Measurements from ENCODE around the gene NTHL1.
"Not testable (repeated sequence)": the region's sequence is repeated elsewhere in the genome, so short reads cannot be mapped to it uniquely, and the experiment has no call there.

The NTHL1 gene

DNA sequence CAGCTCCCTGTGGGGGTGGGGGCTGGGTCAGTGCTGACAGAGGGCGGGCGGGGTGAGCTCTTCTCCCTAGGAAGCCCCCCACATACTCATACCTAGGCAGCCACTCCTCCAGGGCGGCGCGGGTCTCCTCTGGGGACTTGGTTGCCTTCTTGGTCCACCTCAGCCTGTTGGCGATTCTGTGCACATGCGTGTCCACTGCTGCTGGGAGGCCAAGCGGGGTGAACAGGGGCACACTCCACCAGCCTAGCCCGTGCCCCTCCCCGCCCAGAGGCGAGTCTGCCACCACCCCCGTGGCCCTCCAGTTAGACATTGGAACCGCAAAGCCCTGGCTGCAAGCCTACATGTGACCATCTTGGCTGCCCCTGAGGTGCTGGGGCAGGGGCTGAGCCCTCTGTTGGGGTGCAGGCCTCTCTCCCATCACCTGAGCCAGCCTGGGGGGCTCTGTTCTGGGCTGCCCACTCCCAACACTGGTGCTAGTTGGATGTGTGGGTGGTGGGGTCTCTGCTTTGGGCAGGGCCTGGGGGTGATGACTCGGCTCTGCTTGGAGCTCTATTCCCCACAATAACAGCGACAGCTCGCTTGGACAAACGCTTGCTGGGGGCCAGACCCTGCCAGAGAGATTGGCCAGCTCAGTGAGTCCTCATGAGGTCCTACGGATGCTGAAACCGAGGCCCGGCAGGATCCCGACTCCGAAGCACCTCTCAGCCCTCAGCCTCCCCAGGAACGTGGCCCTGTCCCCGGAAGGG, 7.4 kb downstream of the NTHL1 start:
- DNase-seq = no peak

DNA sequence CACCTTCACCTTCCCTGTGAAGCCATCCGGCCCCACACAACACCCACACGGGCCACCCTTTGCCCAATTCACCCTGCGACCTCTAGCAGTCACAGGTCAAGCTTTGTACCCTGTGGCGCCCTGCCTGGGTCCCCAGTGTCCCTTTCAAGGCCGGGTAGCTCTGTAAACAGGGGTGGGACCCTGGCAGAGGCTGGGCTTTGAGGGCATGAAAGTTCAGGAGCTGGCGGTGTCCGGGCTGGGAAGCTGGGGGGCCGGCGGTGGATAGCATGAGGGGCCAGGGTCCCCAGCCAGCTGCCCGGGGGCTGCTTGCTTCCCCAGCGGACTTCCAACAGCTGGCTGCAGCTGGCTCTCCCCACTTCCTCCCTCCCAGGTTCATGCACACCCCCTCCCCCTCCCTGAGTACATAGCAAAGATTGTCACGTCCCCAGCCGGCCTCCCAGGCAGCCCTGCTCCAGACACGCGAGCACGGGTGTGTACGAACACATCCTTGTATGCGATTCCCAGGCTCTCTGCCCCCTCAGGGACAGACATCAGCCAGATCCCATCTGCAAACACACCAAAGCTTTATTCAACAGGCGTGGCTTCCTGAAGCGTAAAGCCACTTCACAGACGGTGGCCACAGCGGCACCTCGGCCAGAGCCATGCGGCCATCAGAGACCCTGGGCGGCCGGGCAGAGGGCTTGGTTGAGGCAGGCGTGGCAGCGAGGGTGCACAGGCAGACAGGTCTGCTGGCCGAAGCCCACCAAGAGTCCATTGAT, 8.2 kb downstream of the NTHL1 start:
- DNase-seq = no peak

DNA sequence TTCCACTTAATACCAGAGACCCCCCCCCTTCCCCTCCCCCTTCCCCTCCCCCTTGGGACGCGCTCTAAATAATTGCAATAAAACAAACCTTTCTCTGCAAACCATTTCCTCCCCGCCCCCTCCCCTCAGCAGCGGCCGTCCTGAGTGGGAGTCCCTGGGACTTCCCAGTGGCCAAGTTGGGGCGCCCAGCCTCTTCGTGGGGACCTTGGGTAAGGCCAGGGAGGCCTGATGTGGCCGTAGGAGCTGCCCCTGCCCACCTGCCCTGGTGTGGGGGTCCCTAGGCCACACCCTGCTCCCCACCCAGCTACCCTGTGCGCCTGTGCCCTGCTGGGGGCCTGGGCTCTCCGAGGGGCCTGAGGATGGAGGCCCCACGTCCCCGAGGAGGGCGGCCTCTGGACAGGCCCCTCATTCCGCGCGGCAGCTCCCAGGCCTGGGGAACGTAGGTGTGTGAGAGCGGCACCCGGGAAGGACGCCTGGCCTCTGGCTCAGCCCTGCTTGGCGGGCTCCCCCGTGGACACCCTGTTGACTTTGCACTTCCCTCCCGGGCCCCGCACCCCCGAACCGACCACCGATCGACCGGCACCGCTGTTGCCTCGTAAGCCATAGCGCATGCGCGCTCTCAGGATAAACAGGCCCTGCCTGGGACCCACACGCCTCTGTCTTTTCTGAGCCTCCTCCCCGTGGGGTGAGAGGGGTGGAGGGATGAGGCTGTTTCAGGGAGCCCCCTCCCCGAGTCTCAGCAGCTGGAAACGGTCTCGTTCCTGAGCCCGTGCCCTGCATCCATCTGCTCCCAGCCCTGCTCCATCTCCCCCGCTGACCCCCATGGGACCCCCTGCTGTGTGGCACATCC, 9.0 kb downstream of the NTHL1 start:
- DNase-seq = no peak

DNA sequence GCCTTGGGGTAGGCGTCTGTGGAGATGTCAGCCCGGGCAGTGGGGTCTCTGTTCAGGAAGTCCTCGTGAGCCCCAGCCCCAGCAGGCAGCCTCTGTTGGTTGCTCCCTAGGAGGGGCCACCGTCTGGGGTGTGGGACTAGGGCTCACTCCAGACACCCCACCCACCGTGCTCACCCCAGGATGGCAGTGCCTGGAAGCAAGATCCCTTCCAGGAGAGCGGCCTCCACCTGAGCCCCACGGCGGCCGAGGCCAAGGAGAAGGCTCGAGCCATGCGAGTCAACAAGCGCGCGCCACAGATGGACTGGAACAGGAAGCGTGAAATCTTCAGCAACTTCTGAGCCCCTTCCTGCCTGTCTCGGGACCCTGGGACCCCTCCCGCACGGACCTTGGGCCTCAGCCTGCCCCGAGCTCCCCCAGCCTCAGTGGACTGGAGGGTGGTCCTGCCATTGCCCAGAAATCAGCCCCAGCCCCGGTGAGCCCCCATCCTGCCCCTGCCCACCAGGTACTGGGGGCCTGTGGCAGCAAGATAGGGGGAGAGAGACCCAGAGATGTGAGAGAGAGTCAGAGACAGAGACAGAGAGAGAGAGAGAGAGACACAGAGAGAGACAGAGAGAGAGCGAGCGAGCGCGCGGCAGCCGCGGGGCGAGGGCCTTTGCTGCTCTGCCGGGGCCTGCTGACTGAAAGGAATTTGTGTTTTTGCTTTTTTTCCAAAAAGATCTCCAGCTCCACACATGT, 9.8 kb downstream of the NTHL1 start:
- no peak for DNase-seq

DNA sequence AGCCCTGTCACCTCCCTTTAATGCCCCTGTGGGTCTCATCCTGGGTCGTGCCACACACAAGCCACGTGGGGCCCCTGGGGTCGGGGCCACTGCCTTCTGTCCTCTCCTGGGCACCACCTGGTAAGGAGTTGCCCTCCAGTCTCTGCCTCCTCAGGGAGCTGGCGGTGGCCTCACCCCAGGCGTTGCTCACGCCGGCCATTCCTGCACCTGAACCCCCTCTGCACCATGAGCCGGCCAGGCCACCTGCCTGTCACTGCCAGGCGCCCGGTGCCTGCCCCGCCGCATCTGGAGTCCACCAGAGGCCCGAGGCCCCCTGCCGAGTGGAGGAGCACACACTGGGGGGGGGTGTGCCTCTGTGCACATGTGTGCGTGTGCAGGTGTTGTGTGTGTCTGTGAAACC, 10.5 kb downstream of the NTHL1 start:
- DNase-seq = no peak

DNA sequence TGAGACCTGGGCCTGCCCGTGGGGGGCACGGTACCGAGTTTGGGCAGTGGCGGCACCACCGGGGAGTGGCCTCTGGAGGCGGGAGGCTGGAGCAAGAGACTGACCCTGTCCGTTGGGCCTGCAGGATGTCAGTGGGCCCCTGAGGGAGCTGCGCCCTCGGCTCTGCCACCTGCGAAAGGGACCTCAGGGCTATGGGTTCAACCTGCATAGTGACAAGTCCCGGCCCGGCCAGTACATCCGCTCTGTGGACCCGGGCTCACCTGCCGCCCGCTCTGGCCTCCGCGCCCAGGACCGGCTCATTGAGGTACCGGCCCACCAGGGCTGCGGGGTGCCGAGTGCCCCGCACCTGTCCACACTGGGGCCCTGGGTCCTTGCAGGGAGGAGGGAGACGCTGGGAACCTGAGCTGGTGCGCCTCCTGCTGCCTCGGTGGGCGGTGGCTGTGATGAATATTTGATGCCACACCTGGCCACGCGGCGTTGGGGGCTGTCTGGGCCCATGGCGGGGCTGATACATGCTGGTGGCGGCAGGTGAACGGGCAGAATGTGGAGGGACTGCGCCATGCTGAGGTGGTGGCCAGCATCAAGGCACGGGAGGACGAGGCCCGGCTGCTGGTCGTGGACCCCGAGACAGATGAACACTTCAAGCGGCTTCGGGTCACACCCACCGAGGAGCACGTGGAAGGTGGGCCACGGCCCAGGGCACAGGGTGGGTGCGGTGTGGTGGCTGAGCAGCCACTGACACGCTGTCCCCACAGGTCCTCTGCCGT, 11.3 kb downstream of the NTHL1 start:
- no peak for DNase-seq

DNA sequence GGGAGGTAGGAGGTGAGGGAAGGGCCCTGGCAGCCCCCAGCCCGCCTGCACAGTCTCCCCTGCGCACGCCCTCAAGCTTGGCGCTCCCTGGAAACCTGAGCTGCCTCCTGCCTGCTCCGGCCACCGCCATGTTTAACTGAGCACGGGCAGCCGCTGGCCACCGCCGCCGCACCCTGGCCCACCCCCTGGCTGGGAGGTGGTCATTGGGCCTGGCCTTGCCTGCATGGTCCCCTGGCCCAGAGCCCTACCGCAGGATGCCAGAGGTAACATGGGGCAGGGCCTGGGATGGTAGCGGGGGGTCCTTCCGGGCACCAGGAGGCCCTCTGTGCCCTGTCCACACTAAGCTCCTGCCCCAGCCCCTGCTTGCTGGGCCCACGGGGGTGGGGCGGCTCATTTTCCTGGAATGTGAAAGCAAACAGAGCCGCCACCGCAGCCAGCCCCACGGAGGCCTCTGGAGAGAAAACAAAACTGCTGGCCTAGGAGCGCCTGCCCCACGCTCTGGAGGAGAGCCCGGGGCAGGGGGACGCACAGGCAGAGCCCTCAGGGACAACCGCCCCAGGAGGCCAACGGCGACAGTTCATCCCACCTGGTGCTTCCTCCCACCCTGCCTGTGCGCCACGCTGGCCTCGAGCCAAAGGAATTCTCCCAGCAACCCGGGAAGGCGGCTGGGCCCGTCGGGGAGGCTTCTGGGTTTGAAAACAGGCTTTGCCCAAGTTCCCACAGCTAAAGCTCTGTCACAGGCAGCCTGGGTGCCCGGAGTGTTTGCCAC, 12.0 kb downstream of the NTHL1 start:
- DNase-seq = no peak

DNA sequence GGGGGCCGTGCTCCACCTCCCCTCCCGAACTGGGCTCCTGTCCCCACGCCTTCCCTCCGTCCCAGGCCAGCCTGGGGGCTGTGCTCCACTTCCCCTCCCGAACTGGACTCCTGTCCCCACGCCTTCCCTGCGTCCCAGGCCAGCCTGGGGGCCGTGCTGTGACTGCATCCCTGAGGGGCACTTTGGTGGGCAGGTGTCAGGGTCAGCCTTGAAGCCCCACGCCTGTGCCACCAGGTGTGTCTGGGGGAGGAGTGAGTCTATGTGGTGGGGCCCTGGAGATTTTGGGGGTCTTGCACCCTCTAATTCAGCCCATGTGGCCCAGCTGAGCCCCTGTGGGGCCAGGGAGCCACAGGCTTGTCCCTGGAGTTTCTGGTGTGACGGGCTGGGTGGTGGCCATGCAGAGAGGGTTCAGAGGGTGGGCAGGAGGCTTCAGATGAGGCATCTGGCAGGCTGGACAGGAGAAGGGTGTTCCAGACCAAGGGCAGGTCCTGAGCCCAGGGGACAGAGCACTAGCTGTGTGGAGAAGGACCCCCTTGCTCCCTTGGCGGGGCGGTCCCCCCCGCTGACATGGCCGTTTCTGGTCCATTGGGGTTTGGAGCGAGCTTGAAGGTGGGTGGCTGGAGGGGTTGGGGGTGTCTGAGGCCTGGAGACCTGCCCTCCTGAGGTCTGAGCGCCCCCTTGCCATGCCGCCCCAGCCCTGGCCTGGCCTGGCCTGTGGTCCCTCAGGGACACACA, 12.8 kb downstream of the NTHL1 start:
- DNase-seq = no peak

DNA sequence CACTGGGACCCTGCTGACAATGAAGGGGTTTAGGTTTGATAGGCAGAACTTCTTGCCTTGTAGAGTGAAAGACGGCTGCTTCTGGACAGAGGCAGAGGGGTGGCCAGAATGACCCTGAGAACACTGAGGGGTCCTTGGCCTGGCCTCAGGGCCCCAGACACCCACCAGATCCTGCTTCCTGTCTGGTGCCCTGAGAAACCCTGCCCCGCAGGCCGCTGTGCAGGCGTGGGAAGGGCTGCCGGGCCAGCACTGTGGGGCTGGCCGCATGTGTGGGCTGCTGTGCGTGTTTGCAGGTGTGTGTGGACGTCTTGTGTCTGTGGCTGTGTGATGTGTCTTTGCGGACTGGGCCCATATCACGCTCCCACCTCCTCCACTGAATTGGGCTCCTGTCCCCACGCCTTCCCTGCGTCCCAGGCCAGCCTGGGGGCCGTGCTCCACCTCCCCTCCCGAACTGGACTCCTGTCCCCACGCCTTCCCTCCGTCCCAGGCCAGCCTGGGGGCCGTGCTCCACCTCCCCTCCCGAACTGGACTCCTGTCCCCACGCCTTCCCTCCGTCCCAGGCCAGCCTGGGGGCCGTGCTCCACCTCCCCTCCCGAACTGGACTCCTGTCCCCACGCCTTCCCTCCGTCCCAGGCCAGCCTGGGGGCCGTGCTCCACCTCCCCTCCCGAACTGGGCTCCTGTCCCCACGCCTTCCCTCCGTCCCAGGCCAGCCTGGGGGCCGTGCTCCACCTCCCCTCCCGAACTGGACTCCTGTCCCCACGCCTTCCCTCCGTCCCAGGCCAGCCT, 13.5 kb downstream of the NTHL1 start:
- not testable (repeated sequence) for DNase-seq

DNA sequence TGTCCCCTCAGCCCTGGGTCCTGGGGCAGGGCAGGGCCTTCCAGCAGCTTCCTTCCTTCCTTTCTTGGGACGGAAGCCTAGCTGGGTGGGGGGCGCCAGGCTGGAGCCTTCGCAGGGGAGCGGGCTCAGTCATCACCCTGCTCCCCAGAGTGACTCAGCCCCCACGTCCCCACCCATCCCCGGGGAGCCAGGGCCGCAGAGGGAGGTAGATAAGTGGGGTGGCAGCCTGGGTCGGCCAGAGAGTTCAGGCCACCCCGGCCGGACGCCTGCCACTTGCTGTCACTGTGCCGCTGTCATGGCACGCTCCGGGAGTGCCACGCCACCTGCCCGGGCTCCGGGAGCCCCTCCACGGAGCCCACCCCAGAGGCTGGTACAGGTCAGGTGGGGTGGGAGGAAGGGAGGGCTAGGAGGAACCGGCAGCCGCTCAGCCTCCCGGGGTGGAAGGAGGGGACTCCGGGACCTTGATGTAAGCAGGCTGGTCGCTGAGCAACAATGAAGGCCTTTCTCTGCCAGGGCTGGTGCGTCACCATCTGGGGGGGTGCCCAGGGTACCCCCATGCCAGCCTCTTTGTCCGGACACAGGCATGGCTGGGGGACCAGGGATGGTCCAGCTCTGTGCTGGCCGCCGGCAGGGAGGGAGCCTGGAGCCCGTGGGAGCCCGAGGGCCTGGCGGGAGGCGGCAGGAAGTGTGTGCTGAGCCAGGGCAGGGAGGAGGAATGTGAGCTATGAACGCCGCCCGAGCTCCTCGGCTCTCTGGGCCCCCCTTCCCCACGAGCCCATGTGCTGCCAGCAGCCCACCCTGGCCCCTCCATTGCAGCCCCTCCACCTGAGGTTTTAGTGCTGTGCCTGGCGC, 14.4 kb downstream of the NTHL1 start:
- no peak for DNase-seq

DNA sequence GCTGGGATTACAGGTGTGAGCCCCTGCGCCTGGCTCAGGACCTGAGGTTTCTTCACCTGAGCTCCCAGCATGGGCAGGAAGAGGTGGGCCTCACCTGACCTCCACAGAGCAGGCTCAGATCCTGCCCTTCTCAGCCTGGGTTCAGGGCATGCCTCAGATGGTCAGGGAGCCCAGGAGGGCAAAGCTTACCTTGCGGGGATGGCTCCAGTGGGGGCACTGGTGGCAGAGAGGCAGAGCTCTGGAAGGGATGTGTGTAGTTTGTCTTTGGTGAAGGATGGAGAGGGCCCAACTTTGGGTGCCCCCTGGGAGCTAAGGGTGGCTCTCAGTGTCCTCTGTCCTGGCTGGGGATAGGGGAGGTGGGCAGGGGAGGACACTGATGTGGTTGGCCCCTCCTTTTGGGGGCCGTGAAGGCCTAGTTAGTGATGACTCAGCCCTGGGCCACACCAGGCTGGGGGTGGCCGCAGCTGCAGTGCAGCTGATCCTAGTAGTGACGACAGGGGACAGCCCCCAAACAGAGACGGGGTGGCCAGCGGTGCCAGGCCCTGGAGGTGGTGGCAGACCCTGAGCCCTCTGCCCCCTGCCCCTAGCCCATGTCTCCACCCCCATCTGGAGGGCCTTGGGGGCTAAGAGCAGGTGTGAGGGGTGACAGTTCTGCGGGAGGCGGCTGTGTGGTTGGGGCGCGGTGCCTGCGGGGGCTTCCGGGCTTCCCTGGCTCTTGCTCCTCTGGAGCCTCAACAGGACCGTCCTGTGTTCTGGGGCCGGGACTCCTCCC, 15.2 kb downstream of the NTHL1 start:
- DNase-seq = no peak

DNA sequence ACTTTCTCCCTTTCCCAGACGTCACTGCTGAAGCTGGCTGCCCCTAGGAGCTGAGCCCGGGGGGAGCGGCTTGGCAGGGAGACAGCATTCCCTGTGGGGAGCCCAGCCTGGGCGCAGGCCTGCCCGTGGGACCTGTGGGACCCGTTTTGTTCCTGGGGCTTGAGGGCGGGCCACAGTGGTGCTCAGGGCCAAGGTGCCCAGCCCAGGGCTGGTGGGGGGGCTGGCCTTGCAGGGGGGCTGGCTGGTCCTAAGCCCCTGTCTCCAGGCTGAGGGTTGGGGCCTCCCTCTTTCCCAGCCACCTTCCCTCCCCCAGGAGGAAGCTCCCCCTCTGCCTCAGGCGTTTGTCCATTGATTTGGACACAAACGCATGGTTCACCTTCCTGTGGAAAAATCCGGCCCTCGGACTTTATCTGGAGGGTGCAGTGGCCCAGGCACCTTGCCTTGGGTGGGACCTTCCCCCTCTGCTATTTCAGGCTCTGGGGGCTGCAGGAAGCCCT, 16.5 kb downstream of the NTHL1 start:
- DNase-seq = no peak

DNA sequence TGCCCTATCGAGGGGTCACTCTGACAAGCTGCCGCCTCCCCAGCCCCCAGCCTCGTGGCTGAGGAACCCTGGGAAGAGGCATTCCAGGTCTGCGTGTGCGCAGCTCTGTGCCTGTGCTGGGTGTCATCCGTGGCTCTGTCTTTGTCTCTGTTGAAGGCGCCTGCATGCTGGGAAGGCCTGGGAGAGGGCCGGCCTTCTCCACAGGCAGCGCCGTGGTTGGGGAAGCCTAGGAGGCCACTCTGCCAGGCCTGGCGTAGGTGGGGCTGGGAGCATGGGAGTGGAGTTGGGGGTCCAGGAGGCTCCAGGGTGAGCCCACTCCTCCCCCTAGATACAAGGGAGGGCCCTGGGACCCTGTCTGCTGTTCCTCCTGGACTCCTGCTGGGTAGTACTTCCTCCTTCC, 17.6 kb downstream of the NTHL1 start:
- DNase-seq = no peak

DNA sequence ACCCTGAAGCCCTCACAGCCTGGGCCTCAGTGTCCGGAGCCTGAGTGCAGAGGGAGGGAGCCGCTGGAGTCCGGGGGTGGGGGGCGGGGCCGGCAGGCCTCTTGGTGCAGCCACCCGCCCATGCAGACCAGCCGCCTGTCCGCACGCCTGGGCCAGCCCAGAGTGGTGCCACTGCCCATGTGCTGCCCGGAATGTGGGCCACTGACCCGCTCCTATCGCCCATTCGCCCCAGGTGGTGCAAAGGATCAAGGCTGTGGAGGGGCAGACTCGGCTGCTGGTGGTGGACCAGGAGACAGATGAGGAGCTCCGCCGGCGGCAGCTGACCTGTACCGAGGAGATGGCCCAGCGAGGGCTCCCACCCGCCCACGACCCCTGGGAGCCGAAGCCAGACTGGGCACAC, 18.3 kb downstream of the NTHL1 start:
- no peak for DNase-seq

DNA sequence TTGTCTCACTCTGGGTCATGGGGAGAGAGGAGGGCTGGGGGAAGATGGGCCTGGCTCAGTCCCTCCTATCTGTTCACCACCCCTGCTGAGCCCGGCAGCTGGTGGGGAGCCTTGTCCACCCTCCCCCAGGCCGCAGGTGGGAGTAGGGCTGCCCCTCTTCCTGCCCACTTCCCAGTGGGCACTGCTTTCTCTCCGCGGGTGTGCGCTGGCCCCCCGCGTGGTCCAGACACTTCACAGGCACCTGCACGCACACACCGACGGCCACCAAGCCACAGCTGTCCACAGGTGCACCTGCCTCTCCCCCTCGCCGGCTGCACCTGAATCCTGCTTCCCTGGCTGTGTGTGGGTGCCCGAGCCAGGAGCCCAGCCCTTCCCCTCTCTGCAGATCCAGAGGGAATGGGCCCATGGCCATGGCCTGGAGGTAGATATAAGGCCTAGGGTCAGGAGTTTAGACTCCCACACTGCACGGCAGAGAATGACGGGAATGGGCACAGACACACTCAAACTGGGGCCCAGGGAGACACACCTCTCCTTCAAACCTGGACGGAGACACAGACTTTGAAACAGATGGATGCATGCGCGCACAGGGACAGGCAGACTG, 18.9 kb downstream of the NTHL1 start:
- DNase-seq = no peak

DNA sequence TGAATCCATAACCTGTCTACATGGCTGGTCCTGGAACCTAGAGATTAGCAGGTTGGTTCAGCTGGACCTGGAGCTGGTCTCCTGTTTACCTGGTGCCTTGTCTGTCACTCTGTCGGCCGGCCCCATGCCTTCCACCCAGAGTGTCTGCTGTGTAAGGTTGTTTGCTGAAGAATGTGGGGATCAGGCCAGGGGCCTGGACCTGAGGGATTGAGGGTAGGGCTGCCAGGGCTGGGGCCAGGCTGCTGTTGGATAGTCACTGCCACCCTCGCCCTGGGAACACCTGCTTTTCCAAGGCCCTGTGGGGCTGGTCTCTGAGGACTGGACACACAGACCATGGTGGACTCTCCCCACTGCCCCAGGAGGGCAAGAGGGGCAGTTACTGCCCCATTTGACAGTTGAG, 19.5 kb downstream of the NTHL1 start:
- no peak for DNase-seq
